ENCODE results near the gene ASB11.
"Not testable (repeated sequence)": the region's sequence is repeated elsewhere in the genome, so short reads cannot be mapped to it uniquely, and the experiment has no call there.

Gene ASB11, protein sequence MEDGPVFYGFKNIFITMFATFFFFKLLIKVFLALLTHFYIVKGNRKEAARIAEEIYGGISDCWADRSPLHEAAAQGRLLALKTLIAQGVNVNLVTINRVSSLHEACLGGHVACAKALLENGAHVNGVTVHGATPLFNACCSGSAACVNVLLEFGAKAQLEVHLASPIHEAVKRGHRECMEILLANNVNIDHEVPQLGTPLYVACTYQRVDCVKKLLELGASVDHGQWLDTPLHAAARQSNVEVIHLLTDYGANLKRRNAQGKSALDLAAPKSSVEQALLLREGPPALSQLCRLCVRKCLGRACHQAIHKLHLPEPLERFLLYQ

DNA sequence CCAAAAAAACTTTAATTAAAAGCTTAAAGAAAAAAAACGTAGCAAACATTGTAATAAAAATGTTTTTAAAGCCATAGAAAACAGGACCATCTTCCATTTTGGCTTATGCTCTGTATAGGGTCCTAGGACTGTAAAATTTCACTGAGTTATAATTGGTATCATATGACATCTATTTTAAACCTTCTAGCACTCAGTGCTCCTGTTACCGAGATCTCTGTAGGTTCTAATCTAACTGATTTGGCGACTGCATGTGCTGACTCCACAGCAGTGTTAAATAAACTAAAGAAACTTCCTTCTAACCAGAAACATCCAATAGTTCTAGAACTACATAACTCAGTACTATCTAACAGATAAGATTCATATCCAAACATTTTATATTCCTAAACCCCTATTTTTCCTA lies at the start of gene ASB11:
TSS of gene ASB11 (minus strand) at position 132 of the 400 bp plus-strand sequence. CDS start at position 97, 35 bp downstream.
- no peak for DNase-seq

DNA sequence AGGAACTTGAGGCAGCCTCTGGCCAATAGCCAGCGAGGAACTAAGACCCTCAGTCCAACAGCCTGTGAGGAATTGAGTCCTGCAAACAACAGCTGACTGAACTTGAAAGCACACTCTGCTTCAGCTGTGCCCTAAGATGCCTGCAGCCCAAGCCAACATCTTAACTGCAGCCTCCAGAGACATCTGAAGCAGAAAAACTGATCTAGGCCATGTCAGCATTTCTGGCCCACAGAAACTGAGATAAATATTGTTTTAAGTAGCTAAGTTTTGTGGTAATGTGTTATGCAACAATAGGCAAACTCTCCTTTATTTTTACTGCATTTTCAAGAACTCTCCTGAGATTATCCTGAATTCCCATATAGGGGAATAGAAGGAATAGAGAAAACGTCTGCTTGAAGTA lies 44.3 kb upstream of the ASB11 start:
- DNase-seq: no peak

GRCh38 chrX:15358533-15358932 lies 43.1 kb upstream of the ASB11 start:
- no peak for DNase-seq

GRCh38 chrX:15356444-15356843 lies 41.0 kb upstream of the ASB11 start:
- DNase-seq: no peak

GRCh38 chrX:15350329-15350996 lies 35.0 kb upstream of the ASB11 start:
- no peak for DNase-seq

DNA sequence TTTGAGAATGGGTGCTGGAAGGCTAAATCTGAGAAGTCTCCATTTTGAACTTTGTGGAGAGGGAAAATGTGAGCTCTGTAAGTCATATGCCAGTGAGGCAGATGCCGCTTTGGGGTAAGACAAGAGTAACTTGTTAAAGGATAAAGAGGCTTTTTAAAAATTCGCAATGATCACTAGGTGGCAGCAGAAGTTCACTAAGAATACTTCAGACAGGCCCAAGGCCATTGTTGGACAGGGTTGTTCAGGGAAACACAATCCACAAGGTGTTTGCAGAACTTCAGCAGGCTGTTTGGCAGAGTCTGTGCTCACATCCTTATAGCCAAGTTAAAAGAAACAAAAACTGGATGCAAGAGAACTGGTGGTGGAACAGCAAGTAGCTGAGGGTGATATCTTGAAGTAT lies 33.6 kb upstream of the ASB11 start:
- DNase-seq: peak; percentile 49 to 61

- DNase-seq: no peak
Observed at GRCh38 chrX:15345976-15346375, 30.5 kb upstream of the ASB11 start.

DNA sequence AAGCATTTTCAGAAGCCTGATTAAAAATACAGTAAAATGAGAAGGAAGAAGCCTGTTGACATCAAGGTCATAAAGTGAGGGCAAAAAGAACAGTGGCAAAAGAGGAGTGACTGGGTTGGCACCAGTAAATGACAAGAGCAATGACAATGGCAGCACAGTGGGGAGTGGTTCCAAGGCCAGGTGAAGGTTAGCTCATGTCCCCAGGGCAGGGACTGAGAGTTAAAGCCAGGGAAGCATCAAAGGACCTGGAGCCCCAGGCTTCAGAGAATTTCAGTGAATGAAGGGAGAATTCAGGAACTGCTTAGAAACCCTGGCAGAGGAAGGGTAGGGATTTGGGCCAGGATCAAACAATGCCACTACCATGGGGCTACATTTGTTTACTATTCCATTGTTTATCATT lies 28.7 kb upstream of the ASB11 start:
- DNase-seq: no peak

GRCh38 chrX:15343075-15343476 lies 27.6 kb upstream of the ASB11 start:
- DNase-seq: no peak

- no peak for DNase-seq
Observed at GRCh38 chrX:15340867-15341266, 25.4 kb upstream of the ASB11 start.

- no peak for DNase-seq
Observed at GRCh38 chrX:15336023-15336413, 20.6 kb upstream of the ASB11 start.

- DNase-seq: peak; percentile 82 to 90
Observed at GRCh38 chrX:15335135-15336022, 19.9 kb upstream of the ASB11 start, which contains the start of gene PIGA. PIGA (minus strand) TSS chrX:15335523; CDS start chrX:15331930, 3,593 bp downstream.

DNA sequence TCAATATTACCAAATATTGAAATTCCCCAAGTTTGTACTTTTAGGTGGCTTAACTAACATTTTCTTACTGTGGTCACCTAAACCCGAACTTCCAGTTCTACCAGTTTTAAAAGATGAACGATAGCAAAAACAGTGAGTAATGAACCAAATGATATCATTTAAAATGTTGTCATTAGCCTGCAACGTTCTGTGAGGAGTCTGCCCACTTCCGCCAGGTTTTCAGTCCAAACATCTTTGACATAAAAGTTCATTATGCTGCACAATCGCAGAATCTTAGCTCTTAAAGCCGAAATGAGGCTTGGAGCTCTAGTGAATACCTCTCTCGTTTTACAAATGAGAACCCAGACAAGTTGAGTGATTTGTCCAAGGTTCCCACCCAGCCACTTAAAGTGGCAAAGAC lies 19.1 kb upstream of the ASB11 start:
- no peak for DNase-seq

- no peak for DNase-seq
Observed at GRCh38 chrX:15328821-15329220, 13.4 kb upstream of the ASB11 start.

DNA sequence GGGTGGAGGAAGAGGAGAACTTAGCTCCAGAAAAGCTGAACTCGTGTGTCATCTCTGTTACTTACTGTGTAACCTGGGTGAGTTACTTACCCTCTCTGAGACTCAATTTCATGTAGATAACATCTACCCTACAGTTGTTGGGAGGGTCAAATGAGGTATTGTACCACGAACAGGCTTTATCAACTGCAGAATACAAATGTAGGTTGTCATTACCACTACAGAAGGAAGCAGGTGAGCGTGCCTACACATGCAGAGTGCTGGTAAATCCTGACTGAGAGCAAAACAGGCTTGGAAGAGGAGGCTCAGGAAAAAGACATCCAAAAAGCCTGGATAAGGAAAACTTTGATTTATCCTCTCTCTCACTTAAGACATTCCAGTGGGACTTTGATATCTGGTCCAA lies 12.7 kb upstream of the ASB11 start:
- no peak for DNase-seq

- no peak for DNase-seq
Observed at GRCh38 chrX:15322472-15322871, 7.0 kb upstream of the ASB11 start.

DNA sequence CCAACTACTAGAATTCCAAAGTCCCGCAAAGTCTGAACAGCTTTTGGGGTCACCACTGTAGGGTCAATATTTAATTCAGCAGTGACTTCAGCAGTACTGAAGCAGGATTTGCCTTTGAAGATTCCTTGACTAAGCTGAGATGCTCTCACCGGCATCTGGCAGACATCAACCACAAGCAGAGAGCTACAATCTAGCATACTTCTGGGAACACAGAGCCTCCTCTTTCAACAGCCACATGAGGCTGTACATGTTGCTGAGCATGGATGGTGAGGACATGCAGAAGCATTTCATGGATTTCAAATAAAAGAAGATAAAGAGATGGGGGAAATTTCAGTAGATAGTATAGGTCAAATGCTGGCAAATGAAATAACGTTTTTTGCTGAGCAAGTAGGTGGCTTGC lies 6.6 kb upstream of the ASB11 start:
- DNase-seq: no peak

DNA sequence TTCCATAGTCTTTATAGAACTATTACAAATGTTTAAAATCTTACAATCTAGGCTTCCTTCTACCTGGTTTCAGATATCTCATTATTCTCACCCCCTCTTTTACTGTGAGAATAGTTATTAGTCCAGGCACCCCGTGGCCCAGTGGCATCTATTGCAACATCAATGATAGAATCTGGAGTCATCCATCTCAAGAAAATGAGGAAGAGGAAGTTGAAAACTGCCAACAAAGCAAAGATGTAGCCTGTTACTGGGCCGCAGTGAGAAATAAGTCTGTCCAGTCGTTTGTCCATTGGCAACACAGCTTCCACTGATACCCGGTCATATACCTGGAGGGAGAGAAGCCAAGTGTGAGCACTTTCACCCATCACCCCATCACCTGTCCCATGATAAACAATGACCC lies 6.0 kb upstream of the ASB11 start:
- DNase-seq: peak; percentile 9 to 20

DNA sequence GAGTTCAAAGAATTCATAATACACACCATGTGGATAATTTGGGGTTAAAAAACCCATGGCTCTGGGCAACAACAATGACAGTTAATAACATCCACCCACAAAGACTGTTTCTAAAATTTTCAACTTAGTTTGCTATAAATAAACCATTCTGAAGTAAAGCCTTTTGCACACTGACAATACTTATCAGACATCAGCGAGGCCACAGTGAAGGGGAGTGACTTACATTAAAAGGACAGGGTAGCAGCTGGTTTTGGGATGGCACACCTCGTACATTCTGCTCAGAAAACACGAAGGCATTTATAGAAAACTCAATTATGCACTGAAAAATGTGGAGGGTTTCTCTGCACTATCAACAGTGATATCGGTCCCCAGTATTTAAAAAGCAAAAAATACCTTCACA lies 4.9 kb upstream of the ASB11 start:
- no peak for DNase-seq

DNA sequence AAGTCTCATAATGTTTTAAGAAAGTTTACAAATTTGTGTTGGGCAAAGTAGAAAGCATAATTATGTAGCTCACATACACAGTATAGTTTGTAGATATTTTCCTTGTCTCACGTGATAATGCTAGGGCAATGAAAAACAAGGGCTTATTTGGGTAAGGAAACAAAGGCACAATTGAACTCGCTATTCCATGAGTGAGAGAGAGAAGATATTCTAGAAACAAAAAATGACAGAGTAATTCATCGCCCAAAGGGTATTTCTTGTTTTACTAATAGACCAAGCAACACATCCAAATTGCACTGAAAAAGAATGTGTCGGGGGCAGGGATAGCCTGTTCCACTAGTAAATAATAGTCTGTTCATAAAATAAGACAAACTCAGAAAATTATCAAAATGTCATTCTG lies 3.6 kb upstream of the ASB11 start:
- DNase-seq: no peak

DNA sequence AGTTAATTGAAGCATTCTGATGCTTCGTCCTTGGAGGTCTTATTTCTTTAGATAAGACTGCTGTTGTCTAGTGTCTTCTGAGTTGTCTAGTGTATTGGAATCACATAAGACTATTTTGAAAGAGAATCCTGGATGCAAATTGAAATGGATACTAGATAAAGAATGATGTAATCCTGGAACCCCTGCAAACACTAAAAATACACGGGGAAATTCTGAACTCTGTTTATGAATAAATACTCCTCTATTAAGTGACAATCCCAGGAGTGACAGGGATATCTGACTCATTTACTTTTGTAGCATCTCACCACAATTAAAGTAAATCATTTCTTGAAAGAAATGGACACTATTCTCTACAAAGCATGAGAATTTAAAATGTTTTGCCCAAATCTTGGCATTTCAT lies 968 bp downstream of the ASB11 start:
- DNase-seq: no peak

GRCh38 chrX:15311119-15311518 lies 4.3 kb downstream of the ASB11 start:
- DNase-seq: no peak

GRCh38 chrX:15310117-15310516 lies 5.3 kb downstream of the ASB11 start:
- DNase-seq: no peak

- not testable (repeated sequence) for DNase-seq
Observed at GRCh38 chrX:15305899-15306298, 9.5 kb downstream of the ASB11 start.

Measured in Kasumi-1 (cell line).